ENCODE results near the gene CAMK2A. TPM values are rescaled to one million over a fixed set of nuclear protein-coding genes. Genes with fewer than 3 reads are reported as not detected.

CAMK2A gene
- 1.6 TPM for polyA plus RNA-seq (2012; ENCODE audit: insufficient read length, low read depth)

DNA sequence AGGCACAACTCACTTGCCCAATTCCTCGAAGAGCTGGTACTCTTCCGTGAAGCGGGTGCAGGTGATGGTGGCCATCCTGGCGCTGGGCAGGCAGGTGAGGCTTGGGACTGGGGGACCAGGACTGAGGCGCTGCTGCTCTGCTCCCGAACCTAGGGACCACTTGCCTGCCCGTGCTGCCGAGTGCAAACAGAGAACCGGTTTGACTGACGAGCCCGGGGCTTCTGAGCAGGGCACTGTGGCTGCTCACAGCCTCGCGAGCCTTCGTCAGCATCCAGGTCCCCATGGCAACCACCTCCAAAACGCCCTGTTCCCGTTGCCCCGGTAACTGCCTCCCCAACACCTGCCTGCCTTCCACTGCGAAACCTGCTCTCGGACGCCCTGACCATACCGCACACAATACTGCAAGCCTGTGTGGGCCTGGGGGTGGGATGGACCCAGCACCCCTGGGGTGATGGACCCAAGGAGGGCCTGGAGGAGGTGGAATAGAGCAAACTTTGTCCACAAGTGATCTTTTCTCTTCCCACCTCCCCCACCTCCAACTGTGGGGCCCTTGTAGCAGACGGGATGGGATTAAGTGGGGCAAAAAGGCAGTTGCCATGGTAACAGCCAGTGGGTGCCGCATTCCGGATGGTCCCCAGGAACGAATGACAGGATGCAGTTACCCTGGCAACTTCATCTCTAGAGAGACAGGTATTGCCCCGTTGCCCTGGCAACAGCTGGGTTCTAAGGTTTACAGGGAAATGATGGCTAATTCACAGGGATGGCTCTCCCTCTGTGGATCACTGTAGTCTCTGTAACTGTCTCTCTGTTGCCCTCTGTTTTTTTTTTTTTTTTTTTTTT, at the start of gene CAMK2A:
TSS of gene CAMK2A (minus strand) at position 223 of the 840 bp plus-strand sequence. CDS start at position 75, 148 bp downstream.
- TF ChIP-seq TAF1 (IDR thresholded peaks at IDR 0.05; ENCODE audit: borderline replicate concordance, insufficient read depth, low read length) (no peak), POLR2AphosphoS5 (IDR thresholded peaks at IDR 0.05; ENCODE audit: low read depth, low read length) (no peak), SIN3A (IDR thresholded peaks at IDR 0.05; ENCODE audit: borderline replicate concordance, insufficient read depth, low read length) (no peak), FOXP2 (optimal IDR thresholded peaks at IDR 0.05; ENCODE audit: borderline replicate concordance, extremely low read depth, extremely low read length, insufficient read depth) (no peak), REST (IDR thresholded peaks at IDR 0.05; ENCODE audit: insufficient read depth in 1 of 2, low read depth in 2 of 2, low read length in 2 of 2) (no peak)

DNA sequence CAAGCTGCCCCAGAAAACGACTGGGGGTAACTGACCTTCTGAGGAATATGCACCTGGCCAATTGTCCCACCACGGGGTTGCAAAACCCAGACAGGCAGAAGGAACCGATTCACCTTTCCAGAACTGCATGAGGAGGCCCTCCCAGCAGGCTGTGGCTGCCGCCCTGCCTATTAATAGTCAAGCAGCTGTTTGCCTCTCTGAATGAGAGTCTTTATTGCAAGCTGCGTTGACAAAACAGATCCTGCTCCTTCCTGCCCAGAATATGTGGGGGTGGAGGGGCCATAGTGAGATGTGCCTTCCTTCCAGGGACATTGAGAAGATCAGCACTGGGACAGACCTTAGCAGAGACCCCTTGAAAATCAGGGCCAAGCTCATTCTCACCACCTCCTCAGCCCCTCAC, 49.6 kb upstream of the CAMK2A start:
- TF ChIP-seq POLR2AphosphoS5 (IDR thresholded peaks at IDR 0.05; ENCODE audit: low read depth, low read length) (no peak), FOXP2 (optimal IDR thresholded peaks at IDR 0.05; ENCODE audit: borderline replicate concordance, extremely low read depth, extremely low read length, insufficient read depth) (no peak), TAF1 (IDR thresholded peaks at IDR 0.05; ENCODE audit: borderline replicate concordance, insufficient read depth, low read length) (no peak), SIN3A (IDR thresholded peaks at IDR 0.05; ENCODE audit: borderline replicate concordance, insufficient read depth, low read length) (no peak), REST (IDR thresholded peaks at IDR 0.05; ENCODE audit: insufficient read depth in 1 of 2, low read depth in 2 of 2, low read length in 2 of 2) (no peak)

DNA sequence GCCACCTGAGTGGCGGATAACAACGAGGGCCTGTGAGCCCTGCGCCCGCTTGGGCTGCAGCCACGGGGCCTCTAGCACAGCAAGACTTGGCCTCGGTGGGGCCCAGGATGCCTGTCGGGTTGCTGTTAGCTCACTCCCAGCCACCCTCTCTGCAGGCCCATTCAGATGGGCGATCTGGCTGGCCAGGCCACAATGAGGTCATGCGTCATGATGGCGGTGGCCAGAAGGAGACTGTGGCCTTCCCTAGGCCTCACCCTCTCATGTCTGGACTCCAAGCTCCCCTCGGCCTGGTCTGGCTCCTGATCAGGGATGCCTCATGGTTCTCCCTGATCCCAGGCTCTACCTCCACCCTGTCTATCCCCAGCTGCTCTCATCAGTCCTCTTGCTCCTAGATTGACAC, 49.0 kb upstream of the CAMK2A start:
- no peak for TF ChIP-seq TAF1 (IDR thresholded peaks at IDR 0.05; ENCODE audit: borderline replicate concordance, insufficient read depth, low read length)
- TF ChIP-seq POLR2AphosphoS5 (IDR thresholded peaks at IDR 0.05; ENCODE audit: low read depth, low read length) = no peak
- no peak for TF ChIP-seq FOXP2 (optimal IDR thresholded peaks at IDR 0.05; ENCODE audit: borderline replicate concordance, extremely low read depth, extremely low read length, insufficient read depth)
- no peak for TF ChIP-seq REST (IDR thresholded peaks at IDR 0.05; ENCODE audit: insufficient read depth in 1 of 2, low read depth in 2 of 2, low read length in 2 of 2)
- TF ChIP-seq SIN3A (IDR thresholded peaks at IDR 0.05; ENCODE audit: borderline replicate concordance, insufficient read depth, low read length) = no peak

DNA sequence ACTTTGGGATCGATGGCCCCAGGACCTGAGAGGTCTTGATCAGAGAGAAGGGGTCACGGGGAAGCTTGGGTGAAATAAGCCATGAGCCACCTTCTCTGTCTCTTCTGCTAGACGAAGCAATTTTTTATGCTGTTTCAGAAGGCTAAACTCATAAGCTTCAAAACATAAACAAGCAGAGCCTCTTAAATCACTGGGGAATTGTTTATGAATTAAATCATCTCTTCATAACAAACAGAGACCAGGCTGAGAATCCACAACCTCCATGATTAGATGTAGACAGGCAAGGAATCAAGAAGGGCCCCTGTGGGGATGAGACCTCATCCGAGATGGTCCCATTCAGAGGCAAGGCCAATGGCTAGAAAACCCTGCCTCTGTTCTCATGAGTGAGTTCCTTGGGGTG, 46.2 kb upstream of the CAMK2A start:
- TF ChIP-seq TAF1 (IDR thresholded peaks at IDR 0.05; ENCODE audit: borderline replicate concordance, insufficient read depth, low read length) = no peak
- no peak for TF ChIP-seq FOXP2 (optimal IDR thresholded peaks at IDR 0.05; ENCODE audit: borderline replicate concordance, extremely low read depth, extremely low read length, insufficient read depth)
- TF ChIP-seq POLR2AphosphoS5 (IDR thresholded peaks at IDR 0.05; ENCODE audit: low read depth, low read length) = no peak
- no peak for TF ChIP-seq REST (IDR thresholded peaks at IDR 0.05; ENCODE audit: insufficient read depth in 1 of 2, low read depth in 2 of 2, low read length in 2 of 2)
- TF ChIP-seq SIN3A (IDR thresholded peaks at IDR 0.05; ENCODE audit: borderline replicate concordance, insufficient read depth, low read length) = no peak

Data from PFSK-1 (cell line).